ENCODE data around the gene LHPP.

GRCh38 chr10:124480860-124481259 lies 19.2 kb downstream of the LHPP start:
- no peak for TF ChIP-seq CTCF (IDR thresholded peaks at IDR 0.05; ENCODE audit: low read depth, low read length, poor library complexity, severe bottlenecking)
- TF ChIP-seq EZH2phosphoT487 (IDR thresholded peaks at IDR 0.05; ENCODE audit: borderline replicate concordance, low read length), result no peak
